HG03439 (cell line): ENCODE data around the gene EIF4H.
A peak's percentile ranks its signal among the peaks of the same experiment; 100 is the strongest.
"Not testable (repeated sequence)": the region's sequence is repeated elsewhere in the genome, so short reads cannot be mapped to it uniquely, and the experiment has no call there.

Source experiments
- ATAC-seq: cut with Tn5 transposase; IDR thresholded peaks from one replicate; pipeline ENCODE4 v1.9.1; 2021; ENCODE audit warnings: mild to moderate bottlenecking, moderate library complexity; ENCODE audit not compliant: unreplicated experiment

EIF4H gene

GRCh38 chr7:74223711-74224510, 49.8 kb downstream of the EIF4H start:
- ATAC-seq, result no peak

DNA sequence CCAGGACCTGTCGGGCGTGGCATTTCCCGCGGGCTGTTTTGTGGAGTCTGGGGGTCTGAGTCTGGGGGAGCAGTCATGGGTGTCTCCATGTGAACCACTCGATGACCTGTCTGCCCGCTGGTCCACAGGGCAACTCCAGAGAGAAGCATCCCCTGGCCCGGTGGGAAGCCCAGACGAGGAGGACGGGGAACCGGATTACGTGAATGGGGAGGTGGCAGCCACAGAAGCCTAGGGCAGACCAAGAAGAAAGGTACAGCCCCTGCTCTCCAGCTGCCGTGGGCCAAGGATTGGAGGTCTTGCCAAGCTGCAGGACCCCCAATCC, 50.3 kb downstream of the EIF4H start:
- ATAC-seq, result no peak

DNA sequence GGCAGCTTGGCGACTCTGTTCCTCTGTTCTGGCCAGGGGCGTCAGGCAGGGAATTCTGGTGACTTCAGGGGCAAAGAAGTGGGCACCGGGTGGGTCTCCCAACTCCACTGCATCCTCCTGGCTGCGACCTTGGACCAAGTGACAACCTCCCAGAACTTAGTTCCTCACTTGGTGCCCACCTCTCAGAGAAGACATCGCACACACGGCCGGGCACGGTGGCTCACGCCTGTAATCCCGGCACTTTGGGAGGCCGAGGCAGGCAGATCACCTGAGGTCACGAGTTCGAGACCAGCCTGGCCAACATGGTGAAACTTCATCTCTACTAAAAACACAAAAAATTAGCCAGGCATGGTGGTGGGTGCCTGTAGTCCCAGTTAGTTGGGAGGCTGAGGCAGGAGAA, 50.8 kb downstream of the EIF4H start:
- ATAC-seq, result not testable (repeated sequence)

DNA sequence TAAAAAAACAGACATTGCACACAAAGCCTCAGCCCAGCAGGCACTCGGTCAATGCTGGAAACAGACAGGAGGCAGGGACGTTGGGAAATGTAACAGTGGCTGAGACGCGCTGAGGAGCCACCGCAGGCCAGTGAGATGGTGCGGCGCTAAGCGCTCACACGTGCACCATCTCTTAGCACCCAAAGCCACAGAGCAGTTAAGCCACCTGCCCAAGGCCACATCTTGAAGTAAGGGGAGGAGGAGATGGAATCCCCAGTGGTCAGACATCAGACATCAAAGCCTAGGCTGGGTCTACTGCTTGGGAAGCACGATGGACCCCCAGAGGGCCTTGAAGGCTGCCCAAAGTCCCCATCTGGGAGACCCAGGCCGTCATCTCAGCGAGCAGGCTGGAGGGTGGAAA, 51.2 kb downstream of the EIF4H start:
- no peak for ATAC-seq

GRCh38 chr7:74226633-74227032, 52.5 kb downstream of the EIF4H start:
- no peak for ATAC-seq

DNA sequence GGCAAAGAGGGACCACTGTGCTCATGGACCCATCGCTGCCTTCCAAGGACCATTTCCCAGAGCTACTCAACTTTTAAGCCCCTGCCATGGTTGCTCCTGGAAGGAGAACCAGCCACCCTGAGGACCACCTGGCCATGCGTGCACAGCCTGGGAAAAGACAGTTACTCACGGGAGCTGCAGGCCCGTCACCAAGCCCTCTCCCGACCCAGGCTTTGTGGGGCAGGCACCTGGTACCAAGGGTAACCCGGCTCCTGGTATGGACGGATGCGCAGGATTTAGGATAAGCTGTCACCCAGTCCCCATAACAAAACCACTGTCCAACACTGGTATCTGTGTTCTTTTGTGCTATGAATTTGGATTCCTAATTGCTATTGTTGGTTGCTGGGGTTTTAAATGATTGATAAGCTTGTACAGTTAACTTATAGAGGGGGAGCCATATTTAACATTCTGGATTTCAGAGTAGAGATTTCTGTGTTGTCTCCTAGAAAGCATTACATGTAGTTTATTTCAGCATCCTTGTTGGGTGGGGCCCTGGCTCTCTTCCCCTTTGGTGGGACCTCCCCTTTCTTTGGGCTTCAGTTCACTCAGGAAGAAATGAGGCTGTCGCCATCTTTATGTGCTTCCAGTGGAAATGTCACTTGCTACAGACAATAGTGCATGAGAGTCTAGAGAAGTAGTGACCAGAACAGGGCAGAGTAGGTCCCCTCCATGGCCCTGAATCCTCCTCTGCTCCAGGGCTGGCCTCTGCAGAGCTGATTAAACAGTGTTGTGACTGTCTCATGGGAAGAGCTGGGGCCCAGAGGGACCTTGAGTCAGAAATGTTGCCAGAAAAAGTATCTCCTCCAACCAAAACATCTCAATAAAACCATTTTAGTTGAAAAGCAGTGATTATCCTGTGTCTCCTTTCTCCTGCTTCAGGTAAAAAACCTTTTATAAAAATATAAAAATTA, 55.1 kb downstream of the EIF4H start:
- ATAC-seq, result no peak

GRCh38 chr7:74230446-74231231, 56.5 kb downstream of the EIF4H start:
- ATAC-seq, result peak; percentile 18

GRCh38 chr7:74231232-74231590, 57.1 kb downstream of the EIF4H start:
- ATAC-seq, result peak; percentile 57

- no peak for ATAC-seq
Observed at GRCh38 chr7:74233655-74234285, 59.6 kb downstream of the EIF4H start.

DNA sequence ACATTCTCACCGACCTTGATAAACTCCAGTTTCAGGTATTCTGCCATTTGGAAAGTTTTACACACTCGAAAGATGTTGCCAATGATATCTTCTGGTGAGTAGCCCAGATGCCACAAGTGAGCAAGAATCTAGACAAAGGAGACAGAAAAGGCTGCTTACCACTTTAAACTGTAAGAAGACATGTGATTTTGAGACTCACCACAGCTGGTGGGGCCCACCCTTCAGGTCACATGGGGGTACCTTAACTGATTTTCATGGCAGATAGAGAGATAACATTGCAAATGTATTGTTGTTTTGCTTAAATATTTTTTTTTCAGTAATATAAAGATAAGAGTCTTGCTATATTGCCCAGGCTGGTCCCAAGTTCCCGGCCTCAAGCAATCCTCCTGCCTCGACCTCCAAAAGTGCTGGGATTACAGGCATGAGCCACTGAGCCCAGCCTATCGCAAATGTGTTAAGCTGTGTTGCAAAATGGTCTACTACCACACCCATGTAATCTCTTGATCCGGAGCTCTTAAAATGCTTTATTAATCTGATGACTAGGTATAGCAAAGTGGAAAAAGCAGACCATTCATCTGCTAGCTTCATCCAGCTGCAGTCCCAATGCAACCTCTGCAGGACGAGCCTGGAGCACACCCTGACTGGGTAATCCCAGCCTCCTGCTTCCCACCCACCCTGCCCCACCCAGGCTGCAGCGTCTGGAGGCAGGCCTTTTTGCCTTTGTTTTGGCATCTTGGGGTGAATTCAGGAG, 61.5 kb downstream of the EIF4H start:
- no peak for ATAC-seq

DNA sequence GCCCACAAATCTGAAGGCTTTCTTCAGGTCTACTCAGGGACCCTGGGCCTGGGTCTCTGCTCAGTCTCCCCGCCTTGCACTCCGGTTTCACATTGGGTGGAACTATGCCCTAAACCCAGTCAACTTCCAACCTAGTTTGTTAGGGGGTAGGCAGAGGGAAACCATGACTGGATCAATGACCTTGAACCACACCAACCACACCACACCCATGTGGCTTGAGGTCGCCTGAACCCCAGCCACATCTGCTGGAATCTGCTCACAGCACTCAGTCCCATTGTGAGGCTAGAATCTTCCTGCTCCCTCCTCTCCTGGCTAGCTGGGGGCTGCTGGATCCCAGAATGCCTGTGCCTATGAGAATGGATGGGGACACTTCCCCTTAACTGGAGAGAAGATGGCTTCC, 62.1 kb downstream of the EIF4H start:
- ATAC-seq, result no peak

DNA sequence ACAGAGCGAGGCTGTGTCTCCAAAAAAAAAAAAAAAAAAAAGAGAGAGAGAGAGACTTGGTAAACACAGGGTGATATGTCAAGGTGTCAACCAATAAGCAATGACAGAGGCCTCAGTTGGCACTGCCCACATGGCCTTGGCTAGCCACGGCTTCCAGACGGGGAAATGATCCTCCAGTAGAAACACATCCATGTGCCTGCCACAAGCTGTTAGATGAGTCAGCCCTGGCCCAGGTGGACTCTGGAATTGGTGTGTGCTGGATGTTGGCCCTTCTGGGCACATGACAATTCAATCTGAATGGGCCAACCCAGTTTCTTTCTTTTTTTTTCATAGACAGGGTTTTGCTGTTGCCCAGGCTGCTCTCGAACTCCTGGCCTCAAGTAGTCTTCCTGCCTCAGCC, 66.3 kb downstream of the EIF4H start:
- no peak for ATAC-seq

- no peak for ATAC-seq
Observed at GRCh38 chr7:74242122-74242443, 67.9 kb downstream of the EIF4H start.

GRCh38 chr7:74246497-74246896, 72.3 kb downstream of the EIF4H start:
- ATAC-seq, result no peak
